Ishikawa (cell line): Measurements from ENCODE around the gene SPATA1.

Experiments
- CEBPB ChIP-seq: IDR thresholded peaks from 2 replicates; pipeline ENCODE4 v1.6.1; 2012
- CREB1 ChIP-seq: IDR thresholded peaks from 2 replicates; pipeline ENCODE4 v1.6.1; 2012; ENCODE audit warnings: low read depth
- EP300 ChIP-seq: IDR thresholded peaks from 2 replicates; pipeline ENCODE4 v1.6.1; 2012; ENCODE audit warnings: borderline replicate concordance
- MAX ChIP-seq: IDR thresholded peaks from 2 replicates; pipeline ENCODE4 v1.6.1; 2012
- NFIC ChIP-seq: IDR thresholded peaks from 2 replicates; pipeline ENCODE4 v1.6.1; 2012
- RAD21 ChIP-seq: IDR thresholded peaks from 2 replicates; pipeline ENCODE4 v1.6.1; 2012; ENCODE audit warnings: low read depth
- REST ChIP-seq: IDR thresholded peaks from 2 replicates; pipeline ENCODE4 v1.6.1; 2012; ENCODE audit warnings: low read depth, mild to moderate bottlenecking
- TAF1 ChIP-seq: IDR thresholded peaks from 2 replicates; pipeline ENCODE4 v1.6.1; 2012; ENCODE audit warnings: low read depth, mild to moderate bottlenecking
- TCF12 ChIP-seq: IDR thresholded peaks from 2 replicates; pipeline ENCODE4 v1.6.1; 2012; ENCODE audit warnings: low read depth
- USF1 ChIP-seq: IDR thresholded peaks from 2 replicates; pipeline ENCODE4 v1.6.1; 2012
- YY1 ChIP-seq: IDR thresholded peaks from 2 replicates; pipeline ENCODE4 v1.6.1; 2012; ENCODE audit warnings: low read depth
- ZBTB7A ChIP-seq: IDR thresholded peaks from 2 replicates; pipeline ENCODE4 v1.6.1; 2012; ENCODE audit warnings: low read depth

- TF ChIP-seq CEBPB (no peak), TAF1 (no peak), REST (no peak), USF1 (no peak), YY1 (no peak), CREB1 (no peak), TCF12 (no peak), RAD21 (no peak), EP300 (no peak), NFIC (no peak), ZBTB7A (no peak), MAX (no peak)
Measured at GRCh38 chr1:84550826-84551225, 44.6 kb downstream of the SPATA1 start.
